ENCODE data around the gene DESI1.

DNA sequence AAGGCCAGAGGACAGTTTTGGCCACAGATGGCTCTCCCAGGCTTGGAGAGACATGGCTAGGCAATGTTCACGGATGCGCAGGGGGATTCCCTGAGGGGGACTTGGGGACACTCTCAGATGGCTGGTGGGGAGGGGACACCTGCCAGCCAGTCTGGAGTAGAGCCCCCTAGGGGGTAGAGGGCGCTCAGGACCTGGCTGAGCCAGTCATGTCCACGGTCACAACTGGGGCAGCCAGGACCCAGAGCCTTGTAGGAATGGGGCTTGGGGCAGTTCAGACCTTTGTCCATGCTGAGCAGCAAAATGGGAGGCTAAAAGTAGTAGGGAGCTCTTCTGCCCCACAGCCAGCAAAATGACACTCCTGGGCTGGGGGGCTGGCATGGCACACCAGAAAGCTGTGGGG is 58.4 kb downstream of the DESI1 start:
- TF ChIP-seq, protein P1, sequence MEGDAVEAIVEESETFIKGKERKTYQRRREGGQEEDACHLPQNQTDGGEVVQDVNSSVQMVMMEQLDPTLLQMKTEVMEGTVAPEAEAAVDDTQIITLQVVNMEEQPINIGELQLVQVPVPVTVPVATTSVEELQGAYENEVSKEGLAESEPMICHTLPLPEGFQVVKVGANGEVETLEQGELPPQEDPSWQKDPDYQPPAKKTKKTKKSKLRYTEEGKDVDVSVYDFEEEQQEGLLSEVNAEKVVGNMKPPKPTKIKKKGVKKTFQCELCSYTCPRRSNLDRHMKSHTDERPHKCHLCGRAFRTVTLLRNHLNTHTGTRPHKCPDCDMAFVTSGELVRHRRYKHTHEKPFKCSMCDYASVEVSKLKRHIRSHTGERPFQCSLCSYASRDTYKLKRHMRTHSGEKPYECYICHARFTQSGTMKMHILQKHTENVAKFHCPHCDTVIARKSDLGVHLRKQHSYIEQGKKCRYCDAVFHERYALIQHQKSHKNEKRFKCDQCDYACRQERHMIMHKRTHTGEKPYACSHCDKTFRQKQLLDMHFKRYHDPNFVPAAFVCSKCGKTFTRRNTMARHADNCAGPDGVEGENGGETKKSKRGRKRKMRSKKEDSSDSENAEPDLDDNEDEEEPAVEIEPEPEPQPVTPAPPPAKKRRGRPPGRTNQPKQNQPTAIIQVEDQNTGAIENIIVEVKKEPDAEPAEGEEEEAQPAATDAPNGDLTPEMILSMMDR (IDR thresholded peaks at IDR 0.05; ENCODE audit: insufficient read depth, low read length, poor library complexity, severe bottlenecking), result no peak
- TF ChIP-seq EZH2phosphoT487 (conservative IDR thresholded peaks at IDR 0.05; ENCODE audit: low read length), result no peak
